Measurements from ENCODE around the gene DUSP5.

The DUSP5 gene

DNA sequence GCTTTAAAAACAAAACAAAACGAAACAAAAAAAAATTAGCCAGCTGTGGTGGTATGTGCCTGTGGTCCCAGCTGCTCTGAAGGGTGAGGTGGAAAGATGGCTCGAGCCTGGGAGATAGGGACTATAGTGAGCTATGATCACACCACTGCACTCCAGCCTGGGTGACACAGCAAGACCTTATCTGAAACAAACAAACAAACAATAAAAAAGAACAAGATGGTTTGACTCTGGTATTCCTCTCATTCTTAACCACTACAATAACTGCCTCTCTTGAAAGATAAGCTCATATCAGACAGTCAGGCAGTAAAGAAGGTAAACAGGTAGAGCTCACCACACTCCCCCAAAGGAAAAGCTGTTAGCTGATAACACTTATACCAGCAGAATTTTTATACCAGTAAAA lies 14.1 kb upstream of the DUSP5 start:
- DNase-seq, result no peak

DNA sequence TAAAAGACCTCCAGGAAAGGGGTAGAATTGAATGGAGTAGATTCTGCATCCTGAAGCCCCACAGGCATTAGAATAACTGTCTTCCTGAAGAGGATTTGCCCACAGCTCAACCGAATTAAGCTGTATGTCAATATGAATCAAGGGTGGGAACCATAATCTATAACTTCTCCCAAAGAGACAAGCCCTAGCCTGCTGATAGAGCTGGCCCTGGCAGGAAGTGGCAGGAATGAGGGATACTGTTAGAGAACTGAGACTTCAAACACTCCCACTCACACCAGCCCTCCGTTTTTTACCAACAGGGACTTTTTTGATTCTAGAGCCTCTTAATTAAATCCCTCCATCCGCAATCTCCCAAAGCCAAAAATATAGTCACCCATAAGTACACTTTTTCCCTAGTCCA lies 12.2 kb upstream of the DUSP5 start:
- no peak for DNase-seq

DNA sequence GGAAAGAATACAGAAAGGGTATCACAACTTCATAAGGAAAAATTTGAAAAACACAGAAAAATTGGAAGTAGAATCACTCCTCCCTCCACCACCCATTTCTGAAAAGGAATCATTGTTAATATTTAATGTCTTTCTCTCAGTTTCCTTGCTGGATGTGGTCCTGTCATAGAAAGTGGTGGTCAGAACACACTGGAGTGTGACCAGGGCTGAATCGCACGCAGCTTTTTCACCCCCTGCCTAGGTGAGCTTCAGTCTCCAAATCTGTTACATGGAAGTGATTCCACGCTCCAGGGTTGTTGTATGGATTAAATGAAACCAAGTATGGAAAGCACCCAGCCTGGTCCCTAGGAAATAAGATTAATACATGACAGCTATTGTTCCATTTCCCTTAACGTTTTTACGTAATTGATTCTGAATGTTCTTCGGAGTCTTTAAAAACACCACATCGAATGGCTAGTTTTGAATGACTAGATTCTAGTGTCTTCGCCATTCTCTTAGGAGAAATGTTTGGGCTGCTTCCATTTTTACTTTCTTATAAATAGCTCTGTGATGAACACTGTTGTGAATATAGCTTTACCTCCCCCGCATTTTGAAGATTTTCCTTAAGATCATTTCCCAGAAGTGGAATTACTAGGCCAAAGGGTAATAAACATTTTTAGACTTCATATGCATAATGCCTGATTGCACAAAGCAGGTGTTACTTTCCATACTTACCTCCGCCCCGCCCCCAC lies 10.9 kb upstream of the DUSP5 start:
- no peak for DNase-seq

DNA sequence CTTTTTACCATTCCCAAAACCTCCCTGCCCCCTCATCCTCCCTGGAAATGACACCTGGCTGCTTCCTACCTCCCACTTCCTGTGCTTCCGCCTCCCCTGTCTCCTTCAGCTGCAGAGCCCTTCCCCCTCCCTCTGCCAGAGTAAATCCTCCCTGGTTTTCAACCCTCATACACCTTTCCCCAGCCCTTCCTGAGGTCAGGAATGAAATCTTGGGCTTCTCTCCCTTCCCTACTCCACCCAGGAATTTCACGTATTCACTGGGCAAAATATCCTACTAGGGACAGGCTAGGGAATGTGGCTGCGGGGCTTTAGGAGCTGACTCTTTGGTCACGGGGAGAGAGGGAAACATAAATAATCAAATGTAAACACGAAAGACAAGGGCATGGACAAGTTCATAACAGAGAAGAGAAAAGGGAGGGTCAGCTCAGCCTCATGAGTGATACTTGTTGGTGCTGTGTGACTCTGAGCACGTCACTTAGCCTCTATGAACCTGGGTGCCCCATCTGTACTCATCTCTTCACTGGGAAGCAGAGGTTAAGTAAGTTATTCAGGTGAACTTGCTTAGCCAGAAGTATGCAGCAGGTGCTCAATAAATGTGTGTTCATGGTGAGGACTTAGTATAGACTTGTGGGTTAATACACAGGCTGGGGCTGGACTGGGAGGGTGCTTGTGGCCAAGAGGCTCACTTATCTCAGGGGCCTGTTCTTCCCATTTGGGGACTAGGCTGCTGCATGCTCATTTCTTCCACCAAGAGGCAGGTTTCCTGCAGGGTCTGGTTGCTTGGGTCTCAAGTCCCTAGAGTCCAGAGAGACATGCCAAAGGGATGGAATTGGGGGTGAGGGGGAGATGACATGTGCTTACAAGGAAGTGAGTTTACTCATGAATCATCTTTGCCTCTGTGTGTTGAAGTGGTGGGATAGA lies 10.0 kb upstream of the DUSP5 start:
- DNase-seq, result no peak

DNA sequence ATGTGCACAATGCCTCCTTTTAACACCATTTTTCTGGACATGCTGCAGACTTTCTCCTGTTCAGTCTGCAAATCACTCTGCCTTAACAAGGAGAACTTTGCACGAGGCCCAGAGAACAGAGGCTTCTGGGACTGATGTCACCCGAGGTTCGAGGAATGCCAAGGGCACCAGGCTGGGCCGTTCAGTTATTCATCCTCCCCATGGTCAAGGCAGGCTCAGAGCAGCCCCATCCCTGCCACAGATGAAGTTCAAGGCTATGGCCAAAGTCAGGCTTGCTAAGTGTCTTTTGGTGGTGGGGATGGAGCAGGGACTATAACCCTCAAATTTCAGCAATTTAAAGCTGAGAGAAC lies 9.4 kb upstream of the DUSP5 start:
- no peak for DNase-seq

DNA sequence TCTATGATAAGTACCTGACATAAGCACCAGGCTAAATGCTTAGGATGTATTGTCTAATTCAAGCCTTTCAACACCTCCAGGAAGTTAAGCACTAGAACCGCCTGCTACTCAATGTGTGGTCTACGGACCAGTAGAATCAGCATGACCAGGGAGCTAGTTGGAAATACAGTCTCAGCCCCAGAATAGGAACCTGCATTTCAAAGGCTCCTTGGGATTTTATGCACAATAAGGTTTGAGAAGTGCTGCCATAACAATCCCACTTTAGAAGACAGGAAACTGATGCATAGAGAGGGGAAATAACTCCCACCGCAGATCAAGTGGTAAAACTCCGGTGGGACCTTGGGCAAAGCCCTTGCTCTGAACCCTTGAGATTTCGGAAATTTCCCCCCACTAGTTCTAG lies 8.8 kb upstream of the DUSP5 start:
- no peak for DNase-seq

DNA sequence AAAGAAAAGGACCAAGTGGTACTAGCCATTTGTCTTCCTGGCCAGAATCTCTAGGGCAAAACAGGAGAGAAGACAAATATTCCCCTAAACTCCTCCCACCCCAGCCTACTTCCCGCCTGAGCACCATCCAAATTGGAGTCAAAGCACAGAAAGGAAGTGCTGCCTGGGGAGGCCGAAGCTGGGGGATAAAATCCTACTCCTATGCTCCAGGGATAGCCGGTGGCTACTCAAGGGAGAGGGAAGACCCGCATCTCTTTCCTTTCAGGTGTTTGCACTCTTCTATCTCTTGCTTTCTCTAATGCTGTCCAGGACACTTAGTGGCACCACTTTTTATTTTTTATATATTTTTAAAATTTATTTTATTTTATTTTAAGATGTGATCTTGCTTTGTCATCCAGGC lies 7.1 kb upstream of the DUSP5 start:
- no peak for DNase-seq

DNA sequence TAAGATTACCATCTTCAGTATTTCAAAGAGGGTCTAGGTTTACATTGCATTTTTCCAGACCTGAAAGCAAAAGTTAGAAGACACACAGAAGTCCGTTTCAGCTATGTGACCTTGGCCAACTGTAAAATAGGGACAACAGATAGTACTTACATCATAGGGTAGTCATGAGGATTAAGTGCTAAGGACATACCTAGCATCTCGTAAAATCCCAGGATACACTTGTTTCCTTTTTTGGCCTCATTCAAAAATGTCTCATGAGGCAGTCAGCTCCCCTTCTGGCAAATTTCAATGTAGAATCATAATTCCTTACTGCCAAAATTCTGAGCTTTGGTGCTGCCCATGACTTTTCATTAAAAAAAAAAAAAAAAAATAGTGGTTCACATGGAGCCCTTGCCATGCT lies 6.4 kb upstream of the DUSP5 start:
- DNase-seq, result no peak

DNA sequence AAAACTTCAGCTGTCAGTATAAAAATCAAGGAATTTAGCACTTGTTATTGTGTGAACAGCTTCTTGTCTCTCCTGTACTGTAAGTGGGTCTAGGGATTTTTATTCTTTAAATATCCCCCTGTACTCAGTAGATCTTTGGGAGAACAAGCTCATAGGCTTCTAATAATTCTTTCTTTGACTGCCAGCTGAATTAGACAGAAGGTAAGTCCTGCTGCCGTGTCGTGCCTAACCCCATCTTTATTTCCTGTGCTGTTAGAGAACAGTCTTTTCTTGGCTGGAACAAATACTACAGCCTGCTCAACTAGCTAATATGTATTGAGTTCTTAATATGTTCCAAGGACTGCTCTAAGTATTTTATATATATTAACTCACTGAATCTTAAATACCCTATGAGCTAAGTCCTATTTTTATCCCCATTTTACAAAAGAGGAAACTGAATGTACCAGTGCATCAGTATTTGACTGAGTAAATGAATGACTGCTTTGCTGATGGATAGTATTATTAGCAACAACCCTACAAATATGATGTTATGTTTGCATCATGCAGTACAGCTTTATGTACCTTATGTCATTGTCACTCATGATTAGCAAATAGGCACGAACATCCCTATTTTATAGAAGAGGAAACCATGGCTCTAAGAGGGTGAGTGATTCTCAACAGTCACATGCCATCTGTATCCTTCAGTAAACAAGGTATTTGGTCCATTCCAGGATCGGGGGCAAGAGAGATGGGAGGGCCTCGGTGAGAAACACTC lies 5.5 kb upstream of the DUSP5 start:
- DNase-seq, result peak; percentile 96

DNA sequence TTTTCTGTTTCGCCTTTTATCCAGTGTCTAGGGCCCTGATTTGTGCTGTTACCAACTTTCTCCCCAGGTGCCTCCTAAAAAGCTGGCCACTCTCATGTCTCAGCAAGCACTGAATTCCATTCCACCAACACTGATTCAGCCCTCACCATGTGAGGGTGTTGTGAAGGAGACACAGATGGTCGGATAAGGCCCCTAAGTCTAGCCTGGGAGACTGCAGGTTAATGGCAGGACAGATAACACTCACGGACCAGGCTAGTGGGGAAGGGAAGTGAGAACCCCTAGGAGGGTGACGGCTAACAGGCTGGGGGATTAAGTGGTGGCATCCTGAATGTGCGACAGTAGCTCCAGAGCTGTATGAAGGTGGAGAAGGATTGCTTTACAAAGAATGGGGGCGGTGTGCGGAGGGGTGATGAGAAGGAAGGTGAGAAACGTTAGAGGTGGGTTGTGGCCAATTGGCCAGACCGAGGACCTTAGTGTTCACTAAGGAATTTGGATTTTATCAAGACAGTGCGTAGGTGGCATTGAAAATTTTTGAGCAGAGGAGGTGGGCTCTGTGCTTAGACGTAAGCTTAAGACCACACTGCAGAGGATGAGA lies 3.8 kb upstream of the DUSP5 start:
- no peak for DNase-seq

DNA sequence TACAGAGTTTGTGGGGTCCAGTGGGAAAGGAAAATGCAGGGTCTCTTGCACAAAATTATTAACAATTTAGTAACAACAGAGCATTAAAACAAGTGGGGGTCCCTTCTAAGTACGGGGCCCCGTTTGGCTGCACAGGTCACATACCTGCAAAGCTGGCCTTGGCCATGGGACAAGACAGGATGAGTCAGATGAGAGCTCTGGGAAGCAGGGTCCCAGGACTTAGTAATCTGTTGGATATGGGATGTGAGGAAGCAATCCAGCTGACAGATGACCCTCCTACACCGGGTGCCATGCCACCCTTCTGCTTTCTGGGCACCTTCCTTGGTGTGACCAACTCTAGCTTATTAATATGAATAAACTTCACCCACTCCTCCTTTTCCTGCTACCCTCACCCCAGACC lies 3.2 kb upstream of the DUSP5 start:
- no peak for DNase-seq

DNA sequence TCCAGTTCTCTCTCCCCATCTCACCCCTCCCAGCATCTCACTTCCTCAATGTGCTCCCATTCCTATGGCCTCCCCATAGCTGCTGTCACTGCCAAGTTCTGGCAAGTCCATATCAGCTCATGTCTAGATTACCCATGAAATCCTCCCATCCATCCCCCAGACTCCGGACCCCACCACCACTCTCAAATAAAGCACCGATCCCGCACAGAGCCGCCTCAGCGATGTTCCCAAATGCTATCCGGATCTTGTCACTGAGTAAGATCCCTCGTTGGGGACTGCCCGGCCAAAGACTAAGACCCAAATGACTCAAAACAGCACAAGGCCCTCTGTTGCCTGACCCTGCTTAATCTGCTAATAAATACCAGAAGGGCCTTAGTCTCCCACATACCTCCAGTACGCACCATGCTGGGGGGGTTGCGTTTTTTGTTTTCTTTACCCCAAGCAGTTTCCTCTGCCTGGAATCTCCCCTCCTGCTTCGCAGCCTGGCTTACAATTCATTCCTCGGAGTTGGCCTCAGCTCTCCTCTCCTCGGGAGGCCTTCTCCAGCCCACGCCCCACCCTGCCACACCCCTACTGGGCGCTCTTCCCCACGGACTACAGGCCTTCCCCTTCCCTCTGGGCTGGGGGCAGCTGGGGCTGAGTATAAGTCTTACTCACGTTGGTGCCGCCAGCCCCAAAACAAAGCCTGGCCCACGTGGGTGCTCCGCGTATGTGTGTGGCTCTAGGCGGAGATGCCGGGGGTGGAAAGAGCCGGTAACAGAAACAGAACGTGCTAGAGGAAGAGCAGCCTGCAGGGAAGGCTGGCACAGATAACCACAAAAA lies 1.8 kb upstream of the DUSP5 start:
- peak; percentile 92 for DNase-seq

DNA sequence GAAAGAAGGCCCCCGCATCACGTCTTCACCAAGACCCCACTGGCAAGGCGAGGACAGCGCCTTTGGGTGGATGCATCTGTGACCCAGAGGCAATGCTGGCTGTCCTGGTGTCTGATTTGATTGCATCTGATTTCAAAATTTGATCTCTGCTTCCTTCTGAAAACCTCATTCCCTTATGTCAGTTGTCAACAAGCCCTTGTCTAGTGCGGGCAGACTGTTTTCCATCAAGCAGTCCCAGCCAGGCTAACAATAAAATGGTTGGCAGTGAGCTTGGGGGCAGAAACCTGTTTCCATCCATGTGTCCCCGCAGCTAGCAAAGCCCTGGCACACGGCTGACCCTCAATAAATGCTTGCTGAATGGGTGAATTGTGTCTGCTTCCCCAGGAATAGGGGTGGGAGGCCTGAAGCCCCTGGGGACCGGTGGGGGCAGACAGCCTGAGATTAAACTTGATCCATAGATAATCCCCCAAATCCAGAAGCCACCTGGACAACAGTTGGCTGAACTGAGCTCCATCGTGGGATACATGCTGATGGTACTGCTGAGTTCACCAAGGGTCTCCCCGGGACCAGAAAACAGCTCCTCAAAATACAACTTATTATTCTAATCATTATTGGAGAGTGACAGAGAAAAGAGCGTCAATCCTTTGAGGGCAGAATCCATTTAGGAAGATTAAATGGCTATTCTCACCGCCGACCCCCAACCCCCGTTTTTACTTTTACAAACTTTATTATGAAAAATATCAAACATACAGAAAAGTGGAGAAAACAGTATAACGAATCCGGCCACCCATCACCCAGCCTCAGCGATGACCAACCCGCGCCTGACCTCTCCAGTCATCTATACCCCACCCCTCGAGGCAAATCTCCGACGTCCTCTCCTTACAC lies 912 bp upstream of the DUSP5 start:
- no peak for DNase-seq

DNA sequence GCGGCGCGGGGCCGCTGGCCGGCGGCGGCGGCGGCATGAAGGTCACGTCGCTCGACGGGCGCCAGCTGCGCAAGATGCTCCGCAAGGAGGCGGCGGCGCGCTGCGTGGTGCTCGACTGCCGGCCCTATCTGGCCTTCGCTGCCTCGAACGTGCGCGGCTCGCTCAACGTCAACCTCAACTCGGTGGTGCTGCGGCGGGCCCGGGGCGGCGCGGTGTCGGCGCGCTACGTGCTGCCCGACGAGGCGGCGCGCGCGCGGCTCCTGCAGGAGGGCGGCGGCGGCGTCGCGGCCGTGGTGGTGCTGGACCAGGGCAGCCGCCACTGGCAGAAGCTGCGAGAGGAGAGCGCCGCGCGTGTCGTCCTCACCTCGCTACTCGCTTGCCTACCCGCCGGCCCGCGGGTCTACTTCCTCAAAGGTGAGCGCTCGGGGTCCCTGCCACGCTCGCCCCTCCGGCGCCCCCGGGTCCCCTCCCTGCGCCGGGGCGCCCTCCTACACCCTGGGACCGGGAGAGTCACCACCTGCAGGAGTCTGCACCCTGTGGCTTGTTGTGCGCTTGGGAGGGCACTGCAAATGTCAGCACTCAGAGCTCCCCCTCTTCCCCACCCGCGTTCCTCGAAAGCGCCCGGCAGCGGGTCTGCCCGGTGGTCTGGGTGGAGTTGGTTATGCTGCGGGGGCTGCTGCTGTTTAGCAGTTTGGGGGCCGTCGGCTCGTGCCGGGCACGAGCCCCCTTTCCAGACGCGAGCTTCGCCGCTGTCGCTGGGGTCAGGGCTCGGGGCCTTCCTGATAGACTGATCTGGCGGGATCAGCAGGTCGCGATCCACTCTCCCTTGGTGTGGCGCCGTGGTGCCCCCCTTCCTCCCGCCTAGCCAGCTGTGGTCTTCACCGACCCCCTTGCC lies 627 bp downstream of the DUSP5 start:
- DNase-seq, result peak; percentile 76

DNA sequence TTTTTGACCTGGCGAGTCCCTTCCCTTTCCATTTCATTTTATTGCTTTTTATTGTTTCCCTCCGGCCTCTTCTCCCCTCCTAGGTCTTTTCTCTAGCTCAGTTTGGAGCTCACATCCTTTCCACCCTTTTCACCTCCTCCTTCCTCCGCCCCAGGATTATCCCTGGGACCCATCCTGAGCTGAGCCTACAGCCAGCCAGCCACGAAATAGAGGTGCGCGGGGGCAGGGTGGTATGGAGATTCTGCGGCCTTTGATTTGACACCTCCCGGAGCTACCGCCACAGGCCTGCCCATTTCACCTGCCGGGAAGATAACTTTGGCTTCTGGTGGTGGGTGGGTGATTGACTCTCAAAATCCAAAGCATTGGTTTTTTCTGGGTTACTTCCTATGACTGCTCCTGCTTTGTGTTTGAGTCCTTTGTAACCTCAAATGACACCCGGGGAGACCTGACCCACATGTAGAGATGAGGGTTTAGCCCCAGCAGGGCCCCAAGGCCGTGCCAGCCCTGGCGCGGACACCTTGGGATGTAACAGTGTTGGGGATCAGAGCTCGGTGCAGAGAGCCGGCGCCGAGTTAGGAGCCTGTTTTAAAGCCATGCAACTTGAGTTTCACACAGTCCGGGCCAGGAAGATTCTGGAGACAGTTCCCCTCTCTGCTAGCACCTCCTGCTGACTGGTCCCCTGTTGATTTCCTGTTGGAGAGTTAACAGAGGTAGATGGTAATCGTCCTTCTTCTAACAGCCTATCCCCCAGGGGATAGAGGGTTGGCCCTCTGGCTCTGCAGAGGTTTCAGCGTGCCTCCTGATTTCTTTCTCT lies 1.5 kb downstream of the DUSP5 start:
- DNase-seq, result no peak

DNA sequence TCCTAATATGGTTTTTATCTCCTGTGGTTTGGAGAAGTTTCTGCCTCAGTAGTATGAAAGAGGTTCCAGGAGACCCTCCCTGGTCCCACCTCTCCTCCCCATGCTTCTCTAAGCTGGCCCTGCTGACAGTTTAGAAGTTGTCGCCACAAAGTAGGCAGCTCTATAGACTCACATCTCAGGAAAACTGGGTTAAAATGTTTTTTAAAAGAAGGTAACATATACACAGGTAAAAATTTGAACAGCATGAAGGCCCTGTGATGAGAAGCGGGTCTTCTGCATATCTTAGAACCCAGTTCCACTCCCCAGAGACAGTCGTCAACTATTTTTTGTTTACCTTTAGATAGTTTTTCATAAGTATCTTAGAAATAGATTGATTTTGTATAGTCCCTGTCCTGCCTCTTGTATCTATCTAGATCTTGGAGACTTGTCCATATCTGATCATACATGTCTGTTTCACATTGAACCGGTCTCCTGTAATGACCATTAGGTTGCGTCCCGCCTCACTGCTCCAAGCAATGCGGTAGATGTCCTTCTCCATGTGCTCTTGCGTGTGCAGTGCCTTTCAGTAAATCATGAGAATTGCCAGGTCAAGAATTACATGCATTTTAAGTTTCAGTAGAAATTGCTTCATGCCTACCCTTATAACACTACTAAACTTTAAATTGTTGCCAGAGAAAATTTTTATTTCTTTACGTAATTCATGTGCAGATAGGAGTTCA lies 2.2 kb downstream of the DUSP5 start:
- DNase-seq, result no peak

DNA sequence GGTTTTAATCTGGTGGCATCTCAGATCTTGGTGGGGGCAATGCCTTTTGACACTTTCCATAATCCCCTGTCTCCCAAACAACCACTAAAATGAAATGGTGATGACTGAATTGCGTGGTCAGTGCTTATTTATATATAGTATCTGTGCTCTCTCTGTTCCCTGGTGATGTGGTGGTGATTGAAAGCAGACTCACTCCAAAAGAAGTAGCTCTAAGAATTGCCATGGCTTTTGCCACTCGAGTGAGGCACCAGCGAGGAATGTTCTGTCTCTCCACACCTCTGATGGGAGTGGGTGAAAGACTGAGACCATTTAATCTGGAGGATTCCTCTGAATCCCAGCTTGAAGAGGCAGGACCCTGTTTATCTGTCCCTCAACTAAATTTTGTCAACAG lies 2.8 kb downstream of the DUSP5 start:
- DNase-seq, result no peak

DNA sequence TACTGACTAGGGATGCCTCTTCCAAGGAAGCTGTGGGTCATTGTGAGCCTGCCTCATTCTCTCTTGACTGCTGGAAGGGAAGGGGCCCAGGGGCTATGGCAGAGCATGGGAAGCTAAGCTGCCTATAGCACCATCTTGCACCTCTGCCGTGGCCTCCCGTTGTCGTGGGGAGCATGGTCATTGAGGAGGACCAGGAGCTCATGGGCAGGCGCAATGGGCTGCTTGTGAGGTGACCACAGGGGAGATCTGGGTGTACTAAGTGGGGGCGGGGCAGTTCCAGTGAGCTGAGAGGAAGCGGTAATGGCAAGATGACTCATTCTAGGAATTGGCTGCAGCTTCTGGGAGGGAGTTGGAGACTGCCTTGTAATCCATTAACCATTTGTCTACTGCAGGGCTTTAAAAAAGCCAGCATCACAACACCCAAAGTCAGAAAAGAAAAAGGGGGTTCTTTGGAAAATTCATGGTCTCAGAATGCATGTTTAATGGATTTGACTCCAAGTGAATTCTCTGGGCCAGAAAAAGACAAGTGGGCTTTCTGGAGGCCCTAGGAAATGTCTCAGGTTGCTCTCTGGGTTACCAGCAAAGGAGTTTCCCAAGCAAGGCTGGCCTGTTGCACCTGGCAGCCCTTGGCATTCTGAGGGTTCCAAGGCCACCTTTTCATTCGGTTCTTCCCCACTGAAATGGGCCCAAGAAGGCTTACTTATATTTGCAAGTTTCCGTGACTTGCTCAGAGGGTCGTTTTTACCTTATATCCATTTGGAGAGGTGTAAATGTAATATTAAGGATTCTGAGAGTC lies 3.6 kb downstream of the DUSP5 start:
- DNase-seq, result peak; percentile 94
